C4-2B (cell line): ENCODE data around the gene CERK.

Experiments
- H3K27ac ChIP-seq: fragments of 450-650 bp; 2 replicates; pipeline ENCODE4 v1.5.1; 2017
- CTCF ChIP-seq: fragments of 450-650 bp; conservative IDR thresholded peaks from 2 replicates; pipeline ENCODE4 v1.5.1; 2017; ENCODE audit warnings: mild to moderate bottlenecking
- ZFX ChIP-seq: fragments of 450-650 bp; IDR thresholded peaks from 2 replicates; pipeline ENCODE4 v1.6.1; 2017

The CERK gene

GRCh38 chr22:46726066-46726985, 11.7 kb downstream of the CERK start:
- no peak for TF ChIP-seq CTCF
- no peak for TF ChIP-seq ZFX
- no peak overlapping the region for H3K27ac ChIP-seq

GRCh38 chr22:46725096-46725495, 13.0 kb downstream of the CERK start:
- TF ChIP-seq CTCF (no peak), ZFX (no peak)
- no peak overlapping the region for H3K27ac ChIP-seq

GRCh38 chr22:46723882-46724281, 14.2 kb downstream of the CERK start:
- TF ChIP-seq ZFX (no peak), CTCF (no peak)

GRCh38 chr22:46721501-46722085, 16.5 kb downstream of the CERK start:
- no peak overlapping the region for H3K27ac ChIP-seq
- TF ChIP-seq ZFX (no peak), CTCF (no peak)

More at GRCh38 chr22:46723882-46724281, 14.2 kb downstream of the CERK start:
- no peak overlapping the region for H3K27ac ChIP-seq

- H3K27ac ChIP-seq, result no peak overlapping the region
- no peak for TF ChIP-seq ZFX
- TF ChIP-seq CTCF, result no peak
Measured at GRCh38 chr22:46719921-46720320, 18.1 kb downstream of the CERK start.

- H3K27ac ChIP-seq, result no peak overlapping the region
- TF ChIP-seq CTCF (no peak), ZFX (no peak)
Measured at GRCh38 chr22:46714550-46714949, 23.5 kb downstream of the CERK start.

GRCh38 chr22:46712288-46712687, 25.8 kb downstream of the CERK start:
- no peak overlapping the region for H3K27ac ChIP-seq
- TF ChIP-seq CTCF (no peak), ZFX (no peak)
